ENCODE measurements around the gene NAV2.

Gene NAV2

GRCh38 chr11:19785265-19785664 lies 72.6 kb downstream of the NAV2 start:
- no peak overlapping the region for H4K91ac ChIP-seq (ENCODE audit: low read depth, low read length)
- no peak overlapping the region for H3K18ac ChIP-seq (ENCODE audit: low read length)
- WGBS (ENCODE audit: extremely low coverage, insufficient coverage, insufficient read length) = no CpG with 5 or more reads among the region's 2 CpGs
- H2BK12ac ChIP-seq (ENCODE audit: low read length) = no peak overlapping the region
- H3K27ac ChIP-seq (ENCODE audit: low read depth, low read length) = no peak overlapping the region
- H3K9me3 ChIP-seq (ENCODE audit: insufficient read depth, low read depth, low read length) = no peaks in the 10 kb centered on the region
- no peaks in the 10 kb centered on the region for H3K79me2 ChIP-seq (ENCODE audit: control insufficient read depth, insufficient read depth, low read length, poor library complexity)
- H3K27me3 ChIP-seq (ENCODE audit: insufficient read depth, low read length) = no peaks in the 10 kb centered on the region
- no peak overlapping the region for H2BK5ac ChIP-seq (ENCODE audit: low read depth, low read length, poor library complexity)
- no peak overlapping the region for H3K4ac ChIP-seq (ENCODE audit: low read depth, low read length)
- DNase-seq = no peak
- H3K4me3 ChIP-seq (ENCODE audit: low read depth, low read length) = no peak overlapping the region
- no peak overlapping the region for H3K4me2 ChIP-seq (ENCODE audit: low read length)
- no peaks in the 10 kb centered on the region for H3K36me3 ChIP-seq (ENCODE audit: control insufficient read depth in 1 of 2, insufficient read depth in 2 of 2, low read length in 2 of 2)
- no peak overlapping the region for H2BK120ac ChIP-seq (ENCODE audit: insufficient read depth, low read length, poor library complexity)
- no peak overlapping the region for H3K23ac ChIP-seq (ENCODE audit: low read length)
- H4K12ac ChIP-seq (ENCODE audit: low read depth, low read length) = no peak overlapping the region
- H3K79me1 ChIP-seq (ENCODE audit: low read length) = no peaks in the 10 kb centered on the region
- no peak overlapping the region for H2AFZ ChIP-seq (ENCODE audit: insufficient read depth, low read length, poor library complexity)
- H4K8ac ChIP-seq (ENCODE audit: low read depth, low read length) = no peak overlapping the region
- H3K9ac ChIP-seq (ENCODE audit: low read length) = no peak overlapping the region
- peaks cover 2 to 7% of the 10 kb centered on the region in 2 experiments for H3K4me1 ChIP-seq (ENCODE audit: control insufficient read depth in 1 of 2, insufficient read depth in 2 of 2, low read length in 2 of 2)
- no peak overlapping the region for H2AK5ac ChIP-seq (ENCODE audit: low read length)
- H3K14ac ChIP-seq (ENCODE audit: low read length) = no peak overlapping the region

GRCh38 chr11:19786644-19787043 lies 74.0 kb downstream of the NAV2 start:
- no peaks in the 10 kb centered on the region for H3K79me1 ChIP-seq (ENCODE audit: low read length)
- H4K91ac ChIP-seq (ENCODE audit: low read depth, low read length) = no peak overlapping the region
- H2BK120ac ChIP-seq (ENCODE audit: insufficient read depth, low read length, poor library complexity) = no peak overlapping the region
- H2AK5ac ChIP-seq (ENCODE audit: low read length) = no peak overlapping the region
- H3K4ac ChIP-seq (ENCODE audit: low read depth, low read length) = no peak overlapping the region
- H3K9ac ChIP-seq (ENCODE audit: low read length) = no peak overlapping the region
- no peak overlapping the region for H3K4me3 ChIP-seq (ENCODE audit: low read depth, low read length)
- H3K18ac ChIP-seq (ENCODE audit: low read length) = no peak overlapping the region
- no peak overlapping the region for H2AFZ ChIP-seq (ENCODE audit: insufficient read depth, low read length, poor library complexity)
- no peak overlapping the region for H3K4me2 ChIP-seq (ENCODE audit: low read length)
- no peaks in the 10 kb centered on the region for H3K79me2 ChIP-seq (ENCODE audit: control insufficient read depth, insufficient read depth, low read length, poor library complexity)
- peaks cover 2 to 6% of the 10 kb centered on the region in 2 experiments for H3K4me1 ChIP-seq (ENCODE audit: control insufficient read depth in 1 of 2, insufficient read depth in 2 of 2, low read length in 2 of 2)
- no peak overlapping the region for H4K12ac ChIP-seq (ENCODE audit: low read depth, low read length)
- no peaks in the 10 kb centered on the region for H3K9me3 ChIP-seq (ENCODE audit: insufficient read depth, low read depth, low read length)
- H2BK5ac ChIP-seq (ENCODE audit: low read depth, low read length, poor library complexity) = no peak overlapping the region
- no peak overlapping the region for H4K8ac ChIP-seq (ENCODE audit: low read depth, low read length)
- no peaks in the 10 kb centered on the region for H3K27me3 ChIP-seq (ENCODE audit: insufficient read depth, low read length)
- H3K27ac ChIP-seq (ENCODE audit: low read depth, low read length) = no peak overlapping the region
- no peaks in the 10 kb centered on the region for H3K36me3 ChIP-seq (ENCODE audit: control insufficient read depth in 1 of 2, insufficient read depth in 2 of 2, low read length in 2 of 2)
- no peak overlapping the region for H3K23ac ChIP-seq (ENCODE audit: low read length)
- no peak for DNase-seq
- WGBS (ENCODE audit: extremely low coverage, insufficient coverage, insufficient read length) = no CpG with 5 or more reads among the region's 2 CpGs
- no peak overlapping the region for H3K14ac ChIP-seq (ENCODE audit: low read length)
- H2BK12ac ChIP-seq (ENCODE audit: low read length) = no peak overlapping the region

GRCh38 chr11:19788435-19788834 lies 75.8 kb downstream of the NAV2 start:
- Histone ChIP-seq H4K91ac (ENCODE audit: low read depth, low read length) (no peak overlapping the region), H4K8ac (ENCODE audit: low read depth, low read length) (no peak overlapping the region), H3K27me3 (ENCODE audit: insufficient read depth, low read length) (no peaks in the 10 kb centered on the region), H3K9me3 (ENCODE audit: insufficient read depth, low read depth, low read length) (no peaks in the 10 kb centered on the region), H2BK12ac (ENCODE audit: low read length) (no peak overlapping the region), H3K4me3 (ENCODE audit: low read depth, low read length) (no peak overlapping the region), H3K4me1 (ENCODE audit: control insufficient read depth in 1 of 2, insufficient read depth in 2 of 2, low read length in 2 of 2) (peaks cover 6 to 15% of the 10 kb centered on the region in 2 experiments), H3K36me3 (ENCODE audit: control insufficient read depth in 1 of 2, insufficient read depth in 2 of 2, low read length in 2 of 2) (no peaks in the 10 kb centered on the region), H3K18ac (ENCODE audit: low read length) (no peak overlapping the region), H3K9ac (ENCODE audit: low read length) (no peak overlapping the region), H3K79me2 (ENCODE audit: control insufficient read depth, insufficient read depth, low read length, poor library complexity) (no peaks in the 10 kb centered on the region), H3K79me1 (ENCODE audit: low read length) (no peaks in the 10 kb centered on the region), H3K4ac (ENCODE audit: low read depth, low read length) (no peak overlapping the region), H2AFZ (ENCODE audit: insufficient read depth, low read length, poor library complexity) (no peak overlapping the region), H3K27ac (ENCODE audit: low read depth, low read length) (no peak overlapping the region), H2BK120ac (ENCODE audit: insufficient read depth, low read length, poor library complexity) (no peak overlapping the region), H2AK5ac (ENCODE audit: low read length) (no peak overlapping the region), H2BK5ac (ENCODE audit: low read depth, low read length, poor library complexity) (no peak overlapping the region), H4K12ac (ENCODE audit: low read depth, low read length) (no peak overlapping the region), H3K4me2 (ENCODE audit: low read length) (no peak overlapping the region), H3K23ac (ENCODE audit: low read length) (no peak overlapping the region), H3K14ac (ENCODE audit: low read length) (no peak overlapping the region)
- DNase-seq = no peak
- no CpG with 5 or more reads among the region's 4 CpGs for WGBS (ENCODE audit: extremely low coverage, insufficient coverage, insufficient read length)

GRCh38 chr11:19789245-19789644 lies 76.6 kb downstream of the NAV2 start:
- Histone ChIP-seq H2BK12ac (ENCODE audit: low read length) (no peak overlapping the region), H3K4me2 (ENCODE audit: low read length) (no peak overlapping the region), H3K4ac (ENCODE audit: low read depth, low read length) (no peak overlapping the region), H4K8ac (ENCODE audit: low read depth, low read length) (no peak overlapping the region), H3K9me3 (ENCODE audit: insufficient read depth, low read depth, low read length) (no peaks in the 10 kb centered on the region), H3K79me1 (ENCODE audit: low read length) (no peaks in the 10 kb centered on the region), H2AK5ac (ENCODE audit: low read length) (no peak overlapping the region), H2BK120ac (ENCODE audit: insufficient read depth, low read length, poor library complexity) (no peak overlapping the region), H3K18ac (ENCODE audit: low read length) (no peak overlapping the region), H3K4me3 (ENCODE audit: low read depth, low read length) (no peak overlapping the region), H3K79me2 (ENCODE audit: control insufficient read depth, insufficient read depth, low read length, poor library complexity) (no peaks in the 10 kb centered on the region), H3K27ac (ENCODE audit: low read depth, low read length) (no peak overlapping the region), H3K9ac (ENCODE audit: low read length) (no peak overlapping the region), H3K36me3 (ENCODE audit: control insufficient read depth in 1 of 2, insufficient read depth in 2 of 2, low read length in 2 of 2) (no peaks in the 10 kb centered on the region), H3K14ac (ENCODE audit: low read length) (no peak overlapping the region), H3K4me1 (ENCODE audit: control insufficient read depth in 1 of 2, insufficient read depth in 2 of 2, low read length in 2 of 2) (peaks cover 6 to 18% of the 10 kb centered on the region in 2 experiments), H4K91ac (ENCODE audit: low read depth, low read length) (no peak overlapping the region), H2BK5ac (ENCODE audit: low read depth, low read length, poor library complexity) (no peak overlapping the region), H4K12ac (ENCODE audit: low read depth, low read length) (no peak overlapping the region), H3K23ac (ENCODE audit: low read length) (no peak overlapping the region), H2AFZ (ENCODE audit: insufficient read depth, low read length, poor library complexity) (no peak overlapping the region), H3K27me3 (ENCODE audit: insufficient read depth, low read length) (no peaks in the 10 kb centered on the region)
- WGBS (ENCODE audit: extremely low coverage, insufficient coverage, insufficient read length) = no CpG with 5 or more reads among the region's 6 CpGs
- no peak for DNase-seq

Measured in trophoblast cell (in vitro differentiated cells and primary cell).